Measurements from ENCODE around the gene ST3GAL3.

ST3GAL3 gene

DNA sequence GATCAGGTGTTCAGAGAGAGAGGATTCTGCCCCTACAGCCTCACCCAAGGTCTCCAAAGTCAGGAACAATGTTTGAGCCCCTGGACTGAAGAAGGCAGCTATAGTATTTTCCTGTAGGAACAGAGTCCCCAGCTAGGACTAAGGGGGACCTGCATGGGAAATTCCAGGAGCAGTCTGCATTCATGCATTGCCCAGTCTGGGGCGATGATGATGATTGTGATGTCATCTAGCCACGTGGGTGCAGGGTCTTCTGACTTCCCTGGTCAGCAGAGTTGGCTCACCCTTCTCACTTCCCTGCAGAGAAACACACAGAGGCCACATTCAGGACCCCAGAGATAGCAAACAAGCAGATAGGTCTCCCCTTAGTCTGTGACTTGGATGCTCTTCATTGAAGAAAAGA, 169.8 kb downstream of the ST3GAL3 start:
- H3K36me3 ChIP-seq (ENCODE audit: control insufficient read depth in 2 of 2, insufficient read depth in 1 of 2, low read length in 2 of 2): no peaks in the 10 kb centered on the region
- POLR2A ChIA-PET: interaction anchor here (1.0 kb wide), 1 partner anchor 92 kb away, joined by 3 read pairs; no protein-coding TSS in a partner anchor
- H3K9me3 ChIP-seq (ENCODE audit: control insufficient read depth, insufficient read depth, low read depth, low read length): no peaks in the 10 kb centered on the region
- H3K4me3 ChIP-seq (ENCODE audit: low read depth, low read length): no peak overlapping the region
- no peak for TF ChIP-seq ZNF664 (tag by site-specific recombination; IDR thresholded peaks at IDR 0.05)
- TF ChIP-seq OVOL3 (tag by site-specific recombination; IDR thresholded peaks at IDR 0.05): no peak
- no peak for TF ChIP-seq ZNF174 (tag by site-specific recombination; IDR thresholded peaks at IDR 0.05)
- TF ChIP-seq, protein P1, sequence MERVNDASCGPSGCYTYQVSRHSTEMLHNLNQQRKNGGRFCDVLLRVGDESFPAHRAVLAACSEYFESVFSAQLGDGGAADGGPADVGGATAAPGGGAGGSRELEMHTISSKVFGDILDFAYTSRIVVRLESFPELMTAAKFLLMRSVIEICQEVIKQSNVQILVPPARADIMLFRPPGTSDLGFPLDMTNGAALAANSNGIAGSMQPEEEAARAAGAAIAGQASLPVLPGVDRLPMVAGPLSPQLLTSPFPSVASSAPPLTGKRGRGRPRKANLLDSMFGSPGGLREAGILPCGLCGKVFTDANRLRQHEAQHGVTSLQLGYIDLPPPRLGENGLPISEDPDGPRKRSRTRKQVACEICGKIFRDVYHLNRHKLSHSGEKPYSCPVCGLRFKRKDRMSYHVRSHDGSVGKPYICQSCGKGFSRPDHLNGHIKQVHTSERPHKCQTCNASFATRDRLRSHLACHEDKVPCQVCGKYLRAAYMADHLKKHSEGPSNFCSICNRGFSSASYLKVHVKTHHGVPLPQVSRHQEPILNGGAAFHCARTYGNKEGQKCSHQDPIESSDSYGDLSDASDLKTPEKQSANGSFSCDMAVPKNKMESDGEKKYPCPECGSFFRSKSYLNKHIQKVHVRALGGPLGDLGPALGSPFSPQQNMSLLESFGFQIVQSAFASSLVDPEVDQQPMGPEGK (tag by site-specific recombination; IDR thresholded peaks at IDR 0.05): no peak
- no peak for TF ChIP-seq ZNF404 (tag by site-specific recombination; IDR thresholded peaks at IDR 0.05)
- TF ChIP-seq SP3 (tag by site-specific recombination; IDR thresholded peaks at IDR 0.05): no peak
- no peak for TF ChIP-seq ZNF157 (tag by site-specific recombination; IDR thresholded peaks at IDR 0.05)
- TF ChIP-seq, protein P2, sequence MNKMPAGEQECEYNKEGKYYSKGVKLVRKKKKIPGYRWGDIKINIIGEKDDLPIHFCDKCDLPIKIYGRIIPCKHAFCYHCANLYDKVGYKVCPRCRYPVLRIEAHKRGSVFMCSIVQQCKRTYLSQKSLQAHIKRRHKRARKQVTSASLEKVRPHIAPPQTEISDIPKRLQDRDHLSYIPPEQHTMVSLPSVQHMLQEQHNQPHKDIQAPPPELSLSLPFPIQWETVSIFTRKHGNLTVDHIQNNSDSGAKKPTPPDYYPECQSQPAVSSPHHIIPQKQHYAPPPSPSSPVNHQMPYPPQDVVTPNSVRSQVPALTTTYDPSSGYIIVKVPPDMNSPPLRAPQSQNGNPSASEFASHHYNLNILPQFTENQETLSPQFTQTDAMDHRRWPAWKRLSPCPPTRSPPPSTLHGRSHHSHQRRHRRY (tag by site-specific recombination; IDR thresholded peaks at IDR 0.05): no peak
- no peaks in the 10 kb centered on the region for H3K4me1 ChIP-seq (ENCODE audit: control insufficient read depth, insufficient read depth, low read length)
- H3K27ac ChIP-seq (ENCODE audit: extremely low read depth, low read depth, low read length): no peak overlapping the region
- CTCF ChIA-PET: interaction anchor here (1.0 to 1.5 kb wide), 2 partner anchors 8 to 58 kb away, joined by 3 read pairs; no protein-coding TSS in a partner anchor

DNA sequence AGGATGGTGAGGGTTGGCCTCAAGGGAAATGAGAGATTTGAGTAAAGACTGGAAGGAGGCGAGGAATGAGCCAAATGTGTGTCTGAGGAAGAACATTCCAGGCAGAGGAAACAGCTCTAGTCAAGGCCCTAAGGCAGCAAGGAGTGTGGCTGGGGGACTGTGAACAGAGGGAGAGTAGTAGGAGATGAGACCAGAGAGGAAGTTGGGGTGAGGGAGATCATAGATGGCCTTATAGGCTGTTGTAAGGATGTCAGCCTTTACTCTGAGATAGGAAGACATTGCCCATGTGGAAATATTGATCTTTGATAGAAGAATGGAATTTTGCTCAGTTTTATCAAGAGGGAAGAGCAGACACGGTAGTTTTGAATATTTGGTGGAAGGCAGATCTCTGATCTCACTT, 171.1 kb downstream of the ST3GAL3 start:
- H3K4me1 ChIP-seq (ENCODE audit: control insufficient read depth, insufficient read depth, low read length): no peaks in the 10 kb centered on the region

DNA sequence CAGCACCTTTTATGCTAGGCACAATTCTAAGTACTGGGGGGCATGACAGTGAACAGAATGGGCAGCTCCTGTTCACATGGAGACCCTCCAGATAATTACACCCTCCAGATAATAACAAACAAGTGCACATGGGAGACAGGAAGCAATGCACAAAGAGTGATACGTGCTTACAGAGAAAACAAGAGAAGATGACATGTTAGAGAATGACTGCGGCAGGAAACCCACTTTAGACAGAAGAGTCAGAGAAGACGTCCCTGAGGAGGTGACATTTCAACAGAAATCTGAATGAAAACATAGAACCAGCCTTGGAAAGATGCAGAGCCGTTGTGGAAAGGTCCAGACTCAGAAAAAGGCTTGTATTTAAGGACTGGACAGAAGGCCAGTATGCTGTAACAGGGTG, 171.5 kb downstream of the ST3GAL3 start:
- H3K27ac ChIP-seq (ENCODE audit: extremely low read depth, low read depth, low read length): no peak overlapping the region
- CTCF ChIA-PET: no interaction called here
- POLR2A ChIA-PET: no interaction called here
- no peak for TF ChIP-seq ZNF292 (tag by site-specific recombination; IDR thresholded peaks at IDR 0.05; ENCODE audit: borderline replicate concordance, low read depth)
- TF ChIP-seq ZNF560 (tag by site-specific recombination; IDR thresholded peaks at IDR 0.05; ENCODE audit: borderline replicate concordance): no peak
- TF ChIP-seq, protein P3, sequence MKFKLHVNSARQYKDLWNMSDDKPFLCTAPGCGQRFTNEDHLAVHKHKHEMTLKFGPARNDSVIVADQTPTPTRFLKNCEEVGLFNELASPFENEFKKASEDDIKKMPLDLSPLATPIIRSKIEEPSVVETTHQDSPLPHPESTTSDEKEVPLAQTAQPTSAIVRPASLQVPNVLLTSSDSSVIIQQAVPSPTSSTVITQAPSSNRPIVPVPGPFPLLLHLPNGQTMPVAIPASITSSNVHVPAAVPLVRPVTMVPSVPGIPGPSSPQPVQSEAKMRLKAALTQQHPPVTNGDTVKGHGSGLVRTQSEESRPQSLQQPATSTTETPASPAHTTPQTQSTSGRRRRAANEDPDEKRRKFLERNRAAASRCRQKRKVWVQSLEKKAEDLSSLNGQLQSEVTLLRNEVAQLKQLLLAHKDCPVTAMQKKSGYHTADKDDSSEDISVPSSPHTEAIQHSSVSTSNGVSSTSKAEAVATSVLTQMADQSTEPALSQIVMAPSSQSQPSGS (tag by site-specific recombination; IDR thresholded peaks at IDR 0.05; ENCODE audit: low read depth): no peak
- TF ChIP-seq, protein P4, sequence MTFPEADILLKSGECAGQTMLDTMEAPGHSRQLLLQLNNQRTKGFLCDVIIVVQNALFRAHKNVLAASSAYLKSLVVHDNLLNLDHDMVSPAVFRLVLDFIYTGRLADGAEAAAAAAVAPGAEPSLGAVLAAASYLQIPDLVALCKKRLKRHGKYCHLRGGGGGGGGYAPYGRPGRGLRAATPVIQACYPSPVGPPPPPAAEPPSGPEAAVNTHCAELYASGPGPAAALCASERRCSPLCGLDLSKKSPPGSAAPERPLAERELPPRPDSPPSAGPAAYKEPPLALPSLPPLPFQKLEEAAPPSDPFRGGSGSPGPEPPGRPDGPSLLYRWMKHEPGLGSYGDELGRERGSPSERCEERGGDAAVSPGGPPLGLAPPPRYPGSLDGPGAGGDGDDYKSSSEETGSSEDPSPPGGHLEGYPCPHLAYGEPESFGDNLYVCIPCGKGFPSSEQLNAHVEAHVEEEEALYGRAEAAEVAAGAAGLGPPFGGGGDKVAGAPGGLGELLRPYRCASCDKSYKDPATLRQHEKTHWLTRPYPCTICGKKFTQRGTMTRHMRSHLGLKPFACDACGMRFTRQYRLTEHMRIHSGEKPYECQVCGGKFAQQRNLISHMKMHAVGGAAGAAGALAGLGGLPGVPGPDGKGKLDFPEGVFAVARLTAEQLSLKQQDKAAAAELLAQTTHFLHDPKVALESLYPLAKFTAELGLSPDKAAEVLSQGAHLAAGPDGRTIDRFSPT (tag by site-specific recombination; IDR thresholded peaks at IDR 0.05): no peak
- TF ChIP-seq ZNF521 (tag by site-specific recombination; IDR thresholded peaks at IDR 0.05): no peak
- no peak for TF ChIP-seq ZNF626 (tag by site-specific recombination; IDR thresholded peaks at IDR 0.05)
- TF ChIP-seq ZNF423 (tag by site-specific recombination; IDR thresholded peaks at IDR 0.05): no peak
- no peak for TF ChIP-seq ZBTB7A (tag by site-specific recombination; IDR thresholded peaks at IDR 0.05; ENCODE audit: low read depth)
- no peak for TF ChIP-seq SCRT1 (tag by site-specific recombination; IDR thresholded peaks at IDR 0.05; ENCODE audit: borderline replicate concordance)

More for the DNA sequence above, 171.1 kb downstream of the ST3GAL3 start:
- CTCF ChIA-PET: no interaction called here
- TF ChIP-seq GLI4 (tag by site-specific recombination; IDR thresholded peaks at IDR 0.05) (no peak), ZNF660 (tag by site-specific recombination; IDR thresholded peaks at IDR 0.05) (no peak), ZNF2 (tag by site-specific recombination; IDR thresholded peaks at IDR 0.05) (no peak), ZNF10 (tag by site-specific recombination; IDR thresholded peaks at IDR 0.05) (no peak), ZFP3 (tag by site-specific recombination; IDR thresholded peaks at IDR 0.05; ENCODE audit: low read depth) (no peak), ZNF341 (tag by site-specific recombination; IDR thresholded peaks at IDR 0.05; ENCODE audit: low read depth) (no peak), GLI2 (tag by site-specific recombination; IDR thresholded peaks at IDR 0.05; ENCODE audit: borderline replicate concordance, low read depth) (no peak)
- TF ChIP-seq, protein P5, sequence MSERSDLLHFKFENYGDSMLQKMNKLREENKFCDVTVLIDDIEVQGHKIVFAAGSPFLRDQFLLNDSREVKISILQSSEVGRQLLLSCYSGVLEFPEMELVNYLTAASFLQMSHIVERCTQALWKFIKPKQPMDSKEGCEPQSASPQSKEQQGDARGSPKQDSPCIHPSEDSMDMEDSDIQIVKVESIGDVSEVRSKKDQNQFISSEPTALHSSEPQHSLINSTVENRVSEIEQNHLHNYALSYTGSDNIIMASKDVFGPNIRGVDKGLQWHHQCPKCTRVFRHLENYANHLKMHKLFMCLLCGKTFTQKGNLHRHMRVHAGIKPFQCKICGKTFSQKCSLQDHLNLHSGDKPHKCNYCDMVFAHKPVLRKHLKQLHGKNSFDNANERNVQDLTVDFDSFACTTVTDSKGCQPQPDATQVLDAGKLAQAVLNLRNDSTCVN (tag by site-specific recombination; optimal IDR thresholded peaks at IDR 0.05): no peak
- TF ChIP-seq, protein P6, sequence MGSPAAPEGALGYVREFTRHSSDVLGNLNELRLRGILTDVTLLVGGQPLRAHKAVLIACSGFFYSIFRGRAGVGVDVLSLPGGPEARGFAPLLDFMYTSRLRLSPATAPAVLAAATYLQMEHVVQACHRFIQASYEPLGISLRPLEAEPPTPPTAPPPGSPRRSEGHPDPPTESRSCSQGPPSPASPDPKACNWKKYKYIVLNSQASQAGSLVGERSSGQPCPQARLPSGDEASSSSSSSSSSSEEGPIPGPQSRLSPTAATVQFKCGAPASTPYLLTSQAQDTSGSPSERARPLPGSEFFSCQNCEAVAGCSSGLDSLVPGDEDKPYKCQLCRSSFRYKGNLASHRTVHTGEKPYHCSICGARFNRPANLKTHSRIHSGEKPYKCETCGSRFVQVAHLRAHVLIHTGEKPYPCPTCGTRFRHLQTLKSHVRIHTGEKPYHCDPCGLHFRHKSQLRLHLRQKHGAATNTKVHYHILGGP (tag by site-specific recombination; IDR thresholded peaks at IDR 0.05): no peak
- Histone ChIP-seq H3K27ac (ENCODE audit: extremely low read depth, low read depth, low read length) (no peak overlapping the region), H3K36me3 (ENCODE audit: control insufficient read depth in 2 of 2, insufficient read depth in 1 of 2, low read length in 2 of 2) (no peaks in the 10 kb centered on the region), H3K9me3 (ENCODE audit: control insufficient read depth, insufficient read depth, low read depth, low read length) (no peaks in the 10 kb centered on the region), H3K4me3 (ENCODE audit: low read depth, low read length) (no peak overlapping the region)
- POLR2A ChIA-PET: no interaction called here

More for the DNA sequence above, 171.5 kb downstream of the ST3GAL3 start:
- H3K4me3 ChIP-seq (ENCODE audit: low read depth, low read length): no peak overlapping the region
- no peaks in the 10 kb centered on the region for H3K9me3 ChIP-seq (ENCODE audit: control insufficient read depth, insufficient read depth, low read depth, low read length)
- no peaks in the 10 kb centered on the region for H3K4me1 ChIP-seq (ENCODE audit: control insufficient read depth, insufficient read depth, low read length)
- no peaks in the 10 kb centered on the region for H3K36me3 ChIP-seq (ENCODE audit: control insufficient read depth in 2 of 2, insufficient read depth in 1 of 2, low read length in 2 of 2)
